Stimulated activated CD8-positive, alpha-beta memory T cell treated with anti-CD3 and anti-CD28 coated beads, Interleukin-15, amount 100 ng/mL, for 24 hours (primary cell): ENCODE data around the gene SPN.
"Not testable (repeated sequence)": the region's sequence is repeated elsewhere in the genome, so short reads cannot be mapped to it uniquely, and the experiment has no call there.

Experiments used
- DNase-seq: peaks from one replicate; pipeline ENCODE4 v3.0.0-alpha.2; 2020; ENCODE audit warnings: low read depth

SPN gene, protein sequence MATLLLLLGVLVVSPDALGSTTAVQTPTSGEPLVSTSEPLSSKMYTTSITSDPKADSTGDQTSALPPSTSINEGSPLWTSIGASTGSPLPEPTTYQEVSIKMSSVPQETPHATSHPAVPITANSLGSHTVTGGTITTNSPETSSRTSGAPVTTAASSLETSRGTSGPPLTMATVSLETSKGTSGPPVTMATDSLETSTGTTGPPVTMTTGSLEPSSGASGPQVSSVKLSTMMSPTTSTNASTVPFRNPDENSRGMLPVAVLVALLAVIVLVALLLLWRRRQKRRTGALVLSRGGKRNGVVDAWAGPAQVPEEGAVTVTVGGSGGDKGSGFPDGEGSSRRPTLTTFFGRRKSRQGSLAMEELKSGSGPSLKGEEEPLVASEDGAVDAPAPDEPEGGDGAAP

DNA sequence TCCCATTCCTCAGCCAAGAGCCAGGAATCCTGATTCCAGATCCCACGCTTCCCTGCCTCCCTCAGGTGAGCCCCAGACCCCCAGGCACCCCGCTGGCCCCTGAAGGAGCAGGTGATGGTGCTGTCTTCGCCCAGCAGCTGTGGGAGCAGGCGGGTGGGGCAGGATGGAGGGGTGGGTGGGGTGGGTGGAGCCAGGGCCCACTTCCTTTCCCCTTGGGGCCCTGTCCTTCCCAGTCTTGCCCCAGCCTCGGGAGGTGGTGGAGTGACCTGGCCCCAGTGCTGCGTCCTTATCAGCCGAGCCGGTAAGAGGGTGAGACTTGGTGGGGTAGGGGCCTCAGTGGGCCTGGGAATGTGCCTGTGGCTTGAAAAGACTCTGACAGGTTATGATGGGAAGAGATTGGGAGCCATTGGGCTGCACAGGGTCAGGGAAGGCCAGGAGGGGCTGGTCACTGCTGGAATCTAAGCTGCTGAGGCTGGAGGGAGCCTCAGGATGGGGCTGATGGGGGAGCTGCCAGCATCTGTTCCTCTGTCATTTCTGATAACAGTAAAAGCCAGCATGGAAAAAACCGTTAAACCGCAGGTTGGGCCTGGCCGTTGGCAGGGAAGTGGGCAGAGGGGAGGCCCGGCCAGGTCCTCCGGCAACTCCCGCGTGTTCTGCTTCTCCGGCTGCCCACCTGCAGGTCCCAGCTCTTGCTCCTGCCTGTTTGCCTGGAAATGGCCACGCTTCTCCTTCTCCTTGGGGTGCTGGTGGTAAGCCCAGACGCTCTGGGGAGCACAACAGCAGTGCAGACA lies at the start of gene SPN:
SPN (plus strand) TSS at position 232 of the 791 bp plus-strand sequence; CDS start at position 714, 482 bp downstream.
- DNase-seq: no peak

DNA sequence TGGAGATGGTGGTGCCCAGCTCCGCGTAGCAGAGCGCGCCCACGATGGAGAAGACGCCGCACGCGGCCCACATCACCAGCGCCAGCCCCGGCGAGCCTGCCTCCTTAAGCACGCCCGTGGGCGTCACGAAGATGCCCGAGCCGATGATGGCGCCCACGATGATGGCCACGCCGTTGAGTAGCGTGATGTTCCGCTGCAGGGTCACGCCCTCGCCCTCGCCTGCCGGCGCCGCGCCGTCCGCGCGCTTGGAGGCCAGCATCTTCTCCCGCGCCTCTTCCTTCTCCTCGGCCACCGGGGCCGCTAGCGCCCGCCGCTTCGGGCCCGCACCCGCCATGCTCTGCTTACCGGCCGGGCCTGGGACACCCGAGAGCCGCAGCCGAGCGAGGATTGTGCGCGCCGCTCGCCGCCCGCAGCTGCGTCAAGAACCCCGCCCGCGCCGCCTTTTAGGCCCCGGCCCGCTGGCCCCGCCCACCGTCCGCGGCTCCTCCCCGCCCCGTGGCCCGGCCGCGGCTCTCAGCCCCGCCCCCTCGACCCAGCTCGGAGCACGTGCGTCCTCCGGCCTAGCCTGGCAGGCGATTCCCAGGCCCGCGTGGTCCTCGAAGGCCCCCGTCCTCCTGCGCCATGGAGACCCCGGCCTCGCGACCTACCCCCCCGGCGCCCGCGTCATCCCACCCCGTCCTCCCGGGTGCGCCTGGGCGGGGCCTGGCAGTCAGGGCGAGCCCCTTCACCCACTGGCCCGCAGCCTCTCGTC lies 49.6 kb upstream of the SPN start:
- DNase-seq: peak; percentile 89

DNA sequence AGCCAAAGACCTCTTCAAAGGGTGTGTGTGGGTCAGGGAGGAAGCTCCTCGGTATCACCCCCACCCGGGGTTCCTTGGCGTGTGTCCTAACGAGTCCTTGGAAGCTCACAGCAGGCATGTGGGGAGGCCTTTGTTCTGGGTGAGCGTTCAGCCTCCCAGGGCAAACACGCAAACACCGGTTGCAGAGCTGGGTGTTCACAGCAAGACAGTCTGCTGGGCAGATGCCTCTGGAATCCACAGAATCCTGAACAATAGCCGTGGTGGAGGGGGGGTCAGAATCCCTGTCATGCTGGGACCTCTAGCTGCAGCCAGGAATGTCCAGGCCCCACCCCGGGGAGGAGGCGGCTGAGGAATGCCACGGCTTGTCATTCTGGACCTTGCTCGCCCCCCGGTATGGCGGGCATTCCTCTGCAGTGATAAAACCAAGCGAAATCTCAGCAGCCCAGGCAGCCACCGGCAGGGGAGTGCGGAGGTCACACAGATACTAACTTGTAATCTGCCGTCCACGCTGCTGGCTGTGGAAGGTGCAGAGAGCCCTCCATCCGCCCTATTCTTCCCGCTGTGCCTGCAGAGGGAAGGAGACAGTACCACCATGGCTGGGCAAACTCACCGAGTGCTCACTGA lies 48.2 kb upstream of the SPN start:
- DNase-seq: not testable (repeated sequence)

DNA sequence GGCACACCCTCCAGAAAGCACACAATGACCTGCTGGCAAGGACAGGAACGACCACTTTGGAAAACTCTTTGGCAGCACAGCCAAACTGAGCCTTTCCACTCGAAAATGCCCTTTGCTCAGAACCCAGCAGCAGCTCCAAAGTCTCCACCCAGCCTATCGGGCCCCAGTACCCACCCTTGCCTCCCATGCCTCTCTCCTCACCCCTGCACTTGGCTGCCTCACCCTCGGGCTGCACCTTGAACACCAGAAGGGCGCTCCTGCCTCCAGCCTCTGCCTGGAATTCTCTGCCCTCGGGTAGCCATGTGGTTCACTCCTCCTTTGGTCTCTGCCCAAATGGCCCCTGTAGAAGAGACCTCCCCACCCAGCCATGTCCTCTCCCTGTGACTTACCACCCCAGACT lies 46.9 kb upstream of the SPN start:
- not testable (repeated sequence) for DNase-seq

DNA sequence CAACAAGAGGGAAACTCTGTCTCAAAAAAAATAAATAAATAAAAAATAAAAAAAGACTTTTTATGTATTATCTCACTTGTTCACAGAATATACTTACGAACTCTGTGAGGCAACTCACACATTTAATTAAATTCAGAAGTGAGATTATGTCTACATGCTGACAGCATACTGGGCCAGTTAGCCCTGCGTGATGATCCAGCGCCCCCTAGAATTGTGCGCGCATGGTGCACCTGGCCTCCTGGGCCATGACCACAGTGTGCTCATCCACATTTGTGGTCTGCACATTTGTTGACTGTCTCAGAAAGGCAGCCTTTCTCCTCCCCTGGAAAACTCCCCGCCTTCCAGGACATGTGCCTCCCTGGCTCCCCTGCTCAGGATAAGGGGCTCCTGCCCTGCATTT lies 42.5 kb upstream of the SPN start:
- not testable (repeated sequence) for DNase-seq

DNA sequence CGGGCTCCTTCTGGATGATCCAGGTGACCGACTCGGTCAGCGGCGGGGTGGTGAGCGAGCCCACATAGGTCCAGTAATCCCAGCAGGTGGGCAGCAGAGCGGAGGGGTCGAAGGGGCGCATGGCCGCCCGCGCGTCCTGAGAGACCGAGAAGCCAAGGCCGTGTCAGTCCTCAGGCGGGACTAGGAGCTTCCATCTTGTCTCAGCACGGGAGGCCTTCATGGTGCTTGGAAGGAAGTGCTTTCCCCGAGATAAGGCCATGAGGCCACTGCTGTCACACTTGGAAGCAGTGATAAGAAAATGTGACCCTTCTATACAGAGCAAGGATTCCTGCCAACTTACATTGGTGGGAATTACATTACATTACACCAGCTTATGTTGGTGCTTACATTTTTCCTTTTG lies 40.3 kb upstream of the SPN start:
- not testable (repeated sequence) for DNase-seq

DNA sequence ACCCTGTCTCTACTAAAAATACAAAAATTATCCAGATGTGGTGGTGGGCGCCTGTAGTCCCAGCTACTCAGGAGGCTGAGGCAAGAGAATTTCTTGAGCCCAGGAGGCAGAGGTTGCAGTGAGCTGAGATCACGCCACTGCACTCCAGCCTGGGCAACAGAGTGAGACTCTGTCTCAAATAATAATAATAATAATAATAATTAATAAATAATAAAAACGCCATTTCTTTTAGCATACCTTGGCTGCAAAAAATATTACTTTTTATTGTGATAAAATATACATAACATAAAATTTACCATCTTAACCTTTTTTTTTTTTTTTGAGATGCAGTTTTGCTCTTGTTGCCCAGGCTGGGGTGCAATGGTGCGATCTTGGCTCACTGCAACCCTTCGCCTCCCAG lies 39.8 kb upstream of the SPN start:
- DNase-seq: not testable (repeated sequence)

DNA sequence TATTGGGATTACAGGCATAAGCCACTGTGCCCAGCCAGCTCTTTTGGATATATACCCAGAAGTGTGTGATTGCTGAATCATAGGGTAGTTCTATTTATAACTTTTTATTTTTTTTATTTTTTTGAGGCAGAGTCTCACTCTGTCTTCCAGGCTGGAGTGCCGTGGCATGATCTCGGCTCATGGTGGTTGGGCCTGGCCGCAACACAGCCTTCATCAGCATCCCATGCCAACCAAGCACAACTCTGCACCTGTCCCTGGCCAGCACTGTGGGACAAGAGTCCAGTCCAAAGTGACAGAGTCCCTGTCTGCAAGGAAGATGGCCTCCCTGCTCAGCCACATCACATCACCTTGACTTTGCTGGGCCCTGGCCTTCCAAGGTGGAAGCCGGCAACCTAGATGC lies 37.9 kb upstream of the SPN start:
- DNase-seq: not testable (repeated sequence)

DNA sequence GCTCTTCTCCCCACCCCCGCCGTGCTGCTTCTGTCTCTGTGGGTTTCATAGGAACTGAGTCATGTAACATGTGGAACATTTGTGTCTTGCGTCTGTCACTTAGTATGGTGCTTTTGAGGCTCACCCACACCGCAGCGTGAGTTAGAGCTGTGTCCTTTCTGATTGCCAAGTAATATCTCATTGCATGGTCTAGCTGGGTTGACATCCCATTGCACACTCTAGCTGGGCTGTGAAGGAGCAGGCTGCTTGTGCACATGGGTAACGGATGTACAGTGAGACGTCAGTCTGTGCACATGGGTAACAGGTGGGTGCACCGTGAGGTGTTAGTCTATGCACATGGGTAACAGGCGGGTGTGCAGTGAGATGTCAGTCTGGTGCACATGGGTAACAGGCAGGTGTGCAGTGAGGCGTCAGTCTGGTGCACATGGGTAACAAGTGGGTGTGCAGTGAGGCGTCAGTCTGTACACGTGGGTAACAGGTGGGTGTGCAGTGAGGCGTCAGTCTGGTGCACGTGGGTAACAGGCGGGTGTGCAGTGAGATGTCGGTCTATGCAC lies 36.2 kb upstream of the SPN start:
- not testable (repeated sequence) for DNase-seq

DNA sequence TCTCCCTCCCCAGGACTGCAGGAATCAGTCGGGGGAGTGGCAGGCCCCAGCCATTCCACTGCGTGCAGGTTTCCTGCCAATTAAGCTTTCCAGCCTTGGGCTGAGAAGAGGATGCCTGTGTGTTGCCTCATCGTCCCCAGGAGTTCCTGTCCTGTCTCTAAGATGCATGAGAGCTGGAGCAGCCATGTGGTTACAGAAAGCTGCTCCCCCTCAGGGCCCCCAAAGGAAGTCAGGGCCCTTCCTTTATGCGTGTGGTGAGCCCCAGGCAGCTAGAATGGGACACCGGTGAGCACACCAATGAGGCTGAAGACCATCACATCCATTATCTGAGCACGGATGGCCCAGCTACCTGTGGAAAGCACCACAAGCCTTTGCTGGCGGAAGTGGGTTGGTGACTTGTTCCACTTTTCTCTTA lies 35.4 kb upstream of the SPN start:
- not testable (repeated sequence) for DNase-seq

DNA sequence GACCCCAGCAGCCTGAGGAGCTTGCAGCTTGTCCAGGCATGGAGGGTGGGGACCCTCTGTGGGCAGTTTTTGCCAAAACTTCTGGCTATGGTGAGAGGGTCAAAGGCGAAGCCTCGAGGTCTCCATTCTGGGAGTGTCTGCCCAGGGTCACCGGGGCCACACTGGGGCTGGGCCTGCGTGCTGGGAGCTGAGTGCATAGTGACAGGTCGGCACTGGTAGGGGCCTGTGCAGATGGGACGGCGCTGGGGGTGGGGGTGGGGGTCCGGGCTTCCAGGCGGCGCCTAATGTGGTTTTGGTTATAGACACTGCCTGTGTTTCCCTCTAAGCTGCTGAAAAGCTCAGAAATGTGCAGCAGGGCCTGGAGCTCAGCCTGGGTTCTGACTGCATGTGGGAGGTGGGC lies 34.3 kb upstream of the SPN start:
- not testable (repeated sequence) for DNase-seq

DNA sequence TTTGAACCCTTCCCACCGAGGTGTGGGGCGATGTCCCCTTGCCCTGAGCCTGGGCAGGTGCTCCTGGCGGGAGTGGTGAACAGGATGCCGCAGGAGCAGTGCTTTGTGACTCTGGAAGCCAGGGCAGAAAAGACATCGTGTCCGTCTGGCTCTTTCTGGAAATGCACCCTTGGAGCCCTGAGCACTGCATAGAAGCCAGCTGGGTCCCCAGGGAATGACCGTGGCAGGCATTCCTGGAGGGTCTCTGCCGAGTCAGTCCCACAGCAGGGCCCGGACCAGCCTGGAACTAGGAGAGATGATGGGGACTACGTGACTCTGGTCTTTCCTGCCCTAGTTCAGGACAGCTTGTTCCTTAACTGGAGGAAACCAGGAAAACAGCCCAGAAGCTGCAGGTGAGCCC lies 33.7 kb upstream of the SPN start:
- not testable (repeated sequence) for DNase-seq

DNA sequence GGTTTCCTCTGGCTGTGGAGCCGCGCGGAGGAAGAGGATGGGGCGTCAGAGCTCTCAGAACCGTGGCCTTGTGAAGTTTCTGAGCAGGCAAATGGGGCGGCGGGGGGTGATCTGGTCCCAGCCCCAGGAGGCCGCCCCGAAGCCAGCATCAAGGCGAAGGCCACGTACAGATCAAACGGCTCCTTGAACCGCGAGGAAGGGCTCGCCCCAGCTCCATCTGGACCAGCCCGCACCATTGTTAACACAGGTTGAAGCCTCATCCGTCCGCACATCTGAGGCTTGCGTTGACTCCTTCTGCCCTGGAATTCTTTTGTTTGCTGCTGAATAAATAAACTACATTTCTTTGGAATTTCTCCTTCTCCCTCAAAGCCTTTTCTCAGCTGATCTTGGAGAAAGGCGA lies 31.4 kb upstream of the SPN start:
- not testable (repeated sequence) for DNase-seq

DNA sequence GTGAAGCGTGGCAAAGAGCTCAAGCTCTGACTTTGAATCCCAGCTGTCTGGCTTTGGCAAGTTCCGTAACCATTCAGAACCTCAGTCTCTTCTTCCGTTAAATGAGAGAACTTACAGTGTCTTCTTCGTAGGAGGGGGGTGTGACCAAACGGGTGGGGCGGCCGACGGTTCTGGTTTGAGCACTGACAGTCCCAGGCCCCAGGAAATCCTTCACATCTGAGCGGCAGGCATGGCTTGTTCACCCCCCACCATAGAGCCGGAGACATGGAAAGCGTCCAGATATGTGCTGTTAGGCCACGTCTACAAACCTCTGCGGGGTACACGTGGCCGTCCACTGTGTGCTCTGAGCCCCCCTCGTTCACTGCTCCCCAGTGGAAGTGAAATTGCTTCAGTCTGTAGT lies 27.1 kb upstream of the SPN start:
- DNase-seq: not testable (repeated sequence)

DNA sequence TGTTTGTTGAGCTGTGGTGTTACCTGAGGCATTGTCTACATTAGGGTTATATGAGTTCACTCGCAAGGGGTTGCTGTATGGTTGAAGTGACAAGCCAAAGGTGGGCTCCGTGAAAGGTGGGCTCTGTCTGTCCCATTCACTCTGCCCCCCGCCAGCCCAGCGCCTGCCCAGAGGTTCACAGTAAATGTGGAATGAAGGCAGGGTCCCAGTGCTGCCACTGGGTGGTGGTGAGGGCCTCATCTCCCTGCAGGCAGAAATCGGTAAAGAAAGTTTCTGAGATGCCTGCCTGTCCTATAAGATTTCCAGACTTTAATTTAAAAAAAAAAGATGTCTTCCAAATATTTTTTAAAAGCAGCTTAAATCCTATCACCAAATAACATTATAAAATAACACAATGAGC lies 26.7 kb upstream of the SPN start:
- DNase-seq: not testable (repeated sequence)

DNA sequence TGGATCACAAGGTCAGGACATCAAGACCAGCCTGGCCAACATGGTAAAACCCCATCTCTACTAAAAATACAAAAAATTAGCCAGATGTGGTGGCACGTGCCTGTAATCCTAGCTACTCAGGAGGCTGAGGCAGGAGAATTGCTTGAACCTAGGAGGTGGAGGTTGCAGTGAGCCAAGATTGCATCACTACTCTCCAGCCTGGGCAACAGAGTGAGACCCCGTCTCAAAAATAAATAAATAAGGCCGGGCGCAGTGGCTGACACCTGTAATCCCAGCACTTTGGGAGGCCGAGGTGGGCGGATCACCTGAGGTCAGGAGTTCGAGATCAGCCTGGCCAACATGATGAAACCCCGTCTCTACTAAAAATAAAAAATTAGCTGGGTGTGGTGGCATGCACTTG lies 24.3 kb upstream of the SPN start:
- DNase-seq: not testable (repeated sequence)

DNA sequence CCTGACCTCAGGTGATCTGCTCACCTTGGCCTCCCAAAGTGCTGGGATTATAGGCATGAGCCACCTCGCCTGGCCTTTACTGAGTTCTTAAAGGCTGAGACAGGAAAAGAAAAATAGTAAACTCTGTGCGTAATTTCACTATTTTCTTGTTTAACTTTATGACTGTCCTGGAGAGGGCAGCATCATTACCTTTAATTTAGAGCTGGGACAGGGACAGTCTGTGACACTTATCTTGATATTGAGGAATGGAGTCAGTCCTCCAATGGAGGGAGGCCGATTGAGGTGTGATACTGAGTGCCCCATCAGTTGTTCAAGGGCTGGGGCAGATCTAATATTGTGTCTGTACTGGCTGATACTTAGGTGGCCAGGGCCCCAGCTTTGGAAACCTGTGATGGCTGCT lies 21.5 kb upstream of the SPN start:
- no peak for DNase-seq

DNA sequence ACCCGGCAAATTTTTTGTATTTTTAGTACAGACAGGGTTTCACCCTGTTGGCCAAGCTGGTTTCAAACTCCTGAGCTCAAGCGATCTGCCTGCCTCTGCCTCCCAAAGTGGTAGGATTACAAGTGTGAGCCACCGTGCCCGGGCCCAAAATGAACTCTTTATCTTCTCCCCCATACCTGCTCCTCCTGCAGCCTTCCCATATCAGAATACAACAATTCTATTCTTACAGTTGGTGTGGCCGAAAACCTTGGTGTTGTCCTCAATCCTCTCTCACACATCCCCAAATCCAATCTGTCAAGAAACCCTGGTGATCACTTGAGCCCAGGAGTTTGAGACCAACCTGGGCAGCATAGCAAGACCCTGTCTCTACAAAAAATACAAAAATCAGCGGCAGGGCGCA lies 19.5 kb upstream of the SPN start:
- DNase-seq: no peak

DNA sequence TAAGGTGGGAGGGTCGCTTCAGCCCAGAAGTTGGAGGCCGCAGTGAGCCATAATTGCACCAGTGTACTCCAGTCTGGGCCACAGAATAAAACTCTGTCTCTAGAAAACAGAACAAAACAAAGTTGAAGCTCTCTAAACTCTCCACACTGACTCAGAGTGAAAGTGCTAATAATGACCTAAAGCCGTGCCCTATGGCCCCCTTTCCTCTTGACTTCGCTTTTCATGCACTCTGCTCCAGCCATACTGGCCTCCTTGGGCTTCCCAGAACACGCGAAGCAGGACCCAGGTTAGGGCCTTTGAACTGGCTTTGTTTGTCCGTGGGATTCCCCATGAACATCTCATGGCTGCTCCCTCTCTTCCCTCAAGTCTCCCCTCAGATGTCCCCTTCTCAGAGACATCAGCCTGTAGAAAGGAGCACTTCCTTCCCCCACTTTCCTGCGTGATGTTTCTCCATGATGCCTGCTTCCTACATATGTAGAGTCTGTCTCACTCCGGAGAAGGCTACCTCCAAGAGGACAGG lies 18.6 kb upstream of the SPN start:
- DNase-seq: no peak

DNA sequence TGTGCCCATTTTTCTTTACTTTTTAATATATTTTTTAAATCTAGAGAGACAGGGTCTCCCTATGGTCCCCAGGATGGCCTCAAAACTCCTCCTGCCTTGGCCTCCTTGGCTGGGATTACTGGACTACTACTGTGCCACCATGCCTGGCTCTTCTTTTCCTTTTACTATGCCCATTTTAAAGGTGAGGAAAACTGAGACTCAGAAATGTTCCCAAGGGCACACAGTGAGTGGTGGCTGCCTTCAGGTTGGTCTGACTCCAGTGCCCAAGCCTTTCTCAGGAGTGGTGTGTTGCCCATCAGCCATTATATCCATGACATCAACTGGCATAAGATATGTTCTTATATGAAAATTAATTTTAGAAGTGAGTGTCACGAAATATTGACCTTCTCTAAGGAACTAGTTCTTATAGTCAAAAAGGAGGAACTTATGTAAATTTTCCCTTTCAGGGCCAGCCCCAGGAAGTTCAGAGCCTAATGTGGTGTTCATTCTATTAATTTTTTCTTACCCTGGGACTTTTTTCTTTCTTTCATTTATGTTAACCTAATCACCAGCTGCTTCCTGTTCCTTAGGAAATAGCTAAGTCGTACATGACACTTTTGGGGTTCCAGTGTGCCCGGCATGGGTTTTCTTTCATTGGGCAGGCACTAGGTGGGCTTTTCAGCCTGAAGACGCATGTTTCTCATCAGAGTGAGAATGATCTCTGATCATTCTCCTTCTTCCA lies 17.9 kb upstream of the SPN start:
- no peak for DNase-seq

DNA sequence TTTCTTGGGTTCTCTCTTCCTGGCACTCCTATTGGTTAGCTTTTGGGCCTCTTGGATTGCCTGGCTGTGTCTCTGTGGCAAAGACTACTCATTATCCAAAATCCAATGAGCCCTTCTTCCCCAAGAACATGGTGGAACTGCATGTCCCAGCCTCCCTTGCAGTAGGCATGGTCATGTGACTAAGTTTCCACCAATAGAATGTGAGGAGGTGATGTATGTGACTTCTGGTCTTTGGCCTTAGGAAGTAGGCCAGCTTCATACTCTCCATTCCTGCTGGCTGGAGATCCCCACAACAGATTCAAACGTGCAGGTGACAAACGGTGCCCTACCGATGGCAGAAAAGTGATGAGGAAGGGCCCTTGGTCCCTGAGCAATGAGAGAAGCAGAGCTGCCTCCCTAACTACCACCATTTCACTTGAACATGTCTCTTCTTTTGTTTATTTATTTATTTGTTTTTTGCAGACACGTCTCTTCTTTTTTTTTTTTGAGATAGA lies 17.3 kb upstream of the SPN start:
- DNase-seq: no peak
